Measurements from ENCODE around the gene SYT14. TPM values are rescaled to one million over a fixed set of nuclear protein-coding genes. Genes with fewer than 3 reads are reported as not detected.

Gene SYT14
- total and polyA plus RNA-seq, 11 donors = not detected

- no peak overlapping the region for H3K27ac ChIP-seq
- intact Hi-C loops (cut with DNase I) = no loop called here
- no peaks in the 10 kb centered on the region for H3K4me1 ChIP-seq
- WGBS, 4 donors = 55 to 86% (median 69%) methylated on average over 3 to 4 of the region's 4 CpGs
- no peak overlapping the region for H3K4me3 ChIP-seq
- no peak for TF ChIP-seq POLR2A (IDR thresholded peaks at IDR 0.05)
- no peak for TF ChIP-seq CTCF (IDR thresholded peaks at IDR 0.05)
- H3K27me3 ChIP-seq = peaks cover 0 to 8% (median 0%) of the 10 kb centered on the region in 9 donors
- DNase-seq (no peak), ATAC-seq (no peak)
- H3K36me3 ChIP-seq = no peaks in the 10 kb centered on the region
- H3K9me3 ChIP-seq = no peaks in the 10 kb centered on the region
Observed at GRCh38 chr1:210129092-210129491, 191.1 kb downstream of the SYT14 start.

GRCh38 chr1:210129759-210130158 lies 191.7 kb downstream of the SYT14 start:
- no peak overlapping the region for H3K27ac ChIP-seq
- H3K4me1 ChIP-seq = no peaks in the 10 kb centered on the region
- intact Hi-C loops (cut with DNase I) = no loop called here
- H3K9me3 ChIP-seq = no peaks in the 10 kb centered on the region
- H3K36me3 ChIP-seq = no peaks in the 10 kb centered on the region
- ATAC-seq (no peak), DNase-seq (no peak)
- 67 to 77% (median 73%) methylated on average over 2 of the region's 2 CpGs for WGBS, 4 donors
- peaks cover 0 to 8% (median 0%) of the 10 kb centered on the region in 9 donors for H3K27me3 ChIP-seq
- H3K4me3 ChIP-seq = no peak overlapping the region
- TF ChIP-seq CTCF (IDR thresholded peaks at IDR 0.05) = no peak

GRCh38 chr1:210132582-210132981 lies 194.6 kb downstream of the SYT14 start:
- H3K4me3 ChIP-seq = no peak overlapping the region
- H3K27ac ChIP-seq = no peak overlapping the region
- H3K9me3 ChIP-seq = no peaks in the 10 kb centered on the region
- no peaks in the 10 kb centered on the region for H3K36me3 ChIP-seq
- 45 to 58% (median 53%) methylated on average over 3 of the region's 3 CpGs for WGBS, 4 donors
- intact Hi-C loops (cut with DNase I) = no loop called here
- H3K4me1 ChIP-seq = no peaks in the 10 kb centered on the region
- no peak for ATAC-seq
- TF ChIP-seq POLR2A (IDR thresholded peaks at IDR 0.05) = no peak
- no peak for TF ChIP-seq CTCF (IDR thresholded peaks at IDR 0.05)
- no peak for DNase-seq
- no peaks in the 10 kb centered on the region for H3K27me3 ChIP-seq

- ATAC-seq (peak in 1 of 4 donors; percentile 51), DNase-seq (peak; percentile 47 to 78 (median 61))
- intact Hi-C loops (cut with DNase I) = loop anchor here (1.0 to 5.0 kb wide), 7 partner anchors 167 to 264 kb away; no protein-coding TSS in a partner anchor
- H3K4me3 ChIP-seq = no peak overlapping the region
- H3K27me3 ChIP-seq = peaks cover 0 to 7% (median 0%) of the 10 kb centered on the region in 9 donors
- no peak overlapping the region for H3K27ac ChIP-seq
- no peak for TF ChIP-seq POLR2A (IDR thresholded peaks at IDR 0.05)
- peak; percentile 55 to 80 (median 68) for TF ChIP-seq CTCF (IDR thresholded peaks at IDR 0.05)
- no peaks in the 10 kb centered on the region for H3K4me1 ChIP-seq
- peaks cover 0 to 6% (median 0%) of the 10 kb centered on the region in 12 donors for H3K9me3 ChIP-seq
- no peaks in the 10 kb centered on the region for H3K36me3 ChIP-seq
- WGBS, 4 donors = 31 to 36% (median 32%) methylated on average over 4 of the region's 4 CpGs
Observed at GRCh38 chr1:210143465-210144062, 205.5 kb downstream of the SYT14 start.

All from heart left ventricle (tissue), 16 donors.